Measurements from ENCODE around the gene RAI14. TPM values are rescaled to one million over a fixed set of nuclear protein-coding genes. Genes with fewer than 3 reads are reported as not detected.

The RAI14 gene
- total and polyA plus RNA-seq, 2 donors (not counting 1 experiment from before 2014, with no cell fraction given): 98.7 to 125 TPM

GRCh38 chr5:34718516-34718915, 62.4 kb downstream of the RAI14 start:
- Histone ChIP-seq H3K4me2 (ENCODE audit: extremely low read depth, insufficient read depth, low read length) (no peak overlapping the region), H3K27me3 (ENCODE audit: control insufficient read depth, insufficient read depth, low read length) (no peaks in the 10 kb centered on the region), H3K27ac (ENCODE audit: insufficient read depth, low read length) (peak overlapping the region; percentile 91), H3K36me3 (ENCODE audit: control insufficient read depth, insufficient read depth, low read length) (no peaks in the 10 kb centered on the region), H3K79me2 (ENCODE audit: control insufficient read depth, insufficient read depth, low read length) (peaks cover 65% of the 10 kb centered on the region), H3K9ac (ENCODE audit: insufficient read depth, low read length) (no peak overlapping the region), H4K20me1 (ENCODE audit: control insufficient read depth, extremely low read depth, insufficient read depth, low read length) (no peaks in the 10 kb centered on the region), H3K4me1 (ENCODE audit: control insufficient read depth, extremely low read depth, insufficient read depth, low read length) (peaks cover 25% of the 10 kb centered on the region), H3K9me3 (ENCODE audit: control insufficient read depth, insufficient read depth, low read depth, low read length) (no peaks in the 10 kb centered on the region), H3K4me3 (replicated peaks in 1 of 4; ENCODE audit: control extremely low read depth in 1 of 4, insufficient read depth in 1 of 4, low read depth in 3 of 4, low read length in 4 of 4) (no peak overlapping the region), H2AFZ (ENCODE audit: low read length) (no peak overlapping the region)
- TF ChIP-seq CTCF (conservative IDR thresholded peaks at IDR 0.05 in 1 of 2, IDR thresholded peaks at IDR 0.05 in 1 of 2; ENCODE audit: low read depth in 1 of 2, low read length in 2 of 2) (no peak), EZH2 (IDR thresholded peaks at IDR 0.05; ENCODE audit: low read length, missing control alignments) (no peak)
- peak in 1 of 2 donors; percentile 43 for DNase-seq (ENCODE audit: low read depth in 2 of 2)

GRCh38 chr5:34719029-34719428, 62.9 kb downstream of the RAI14 start:
- H3K27ac ChIP-seq (ENCODE audit: insufficient read depth, low read length): no peak overlapping the region

GRCh38 chr5:34721327-34721726, 65.2 kb downstream of the RAI14 start:
- TF ChIP-seq CTCF (conservative IDR thresholded peaks at IDR 0.05 in 1 of 2, IDR thresholded peaks at IDR 0.05 in 1 of 2; ENCODE audit: low read depth in 1 of 2, low read length in 2 of 2) (no peak), EZH2 (IDR thresholded peaks at IDR 0.05; ENCODE audit: low read length, missing control alignments) (no peak)
- Histone ChIP-seq H3K9me3 (ENCODE audit: control insufficient read depth, insufficient read depth, low read depth, low read length) (no peaks in the 10 kb centered on the region), H4K20me1 (ENCODE audit: control insufficient read depth, extremely low read depth, insufficient read depth, low read length) (no peaks in the 10 kb centered on the region), H3K36me3 (ENCODE audit: control insufficient read depth, insufficient read depth, low read length) (no peaks in the 10 kb centered on the region), H3K4me3 (replicated peaks in 1 of 4; ENCODE audit: control extremely low read depth in 1 of 4, insufficient read depth in 1 of 4, low read depth in 3 of 4, low read length in 4 of 4) (no peak overlapping the region), H3K27me3 (ENCODE audit: control insufficient read depth, insufficient read depth, low read length) (no peaks in the 10 kb centered on the region), H3K27ac (ENCODE audit: insufficient read depth, low read length) (no peak overlapping the region), H2AFZ (ENCODE audit: low read length) (no peak overlapping the region), H3K79me2 (ENCODE audit: control insufficient read depth, insufficient read depth, low read length) (peaks cover 63% of the 10 kb centered on the region), H3K9ac (ENCODE audit: insufficient read depth, low read length) (no peak overlapping the region), H3K4me2 (ENCODE audit: extremely low read depth, insufficient read depth, low read length) (no peak overlapping the region), H3K4me1 (ENCODE audit: control insufficient read depth, extremely low read depth, insufficient read depth, low read length) (peaks cover 17% of the 10 kb centered on the region)
- DNase-seq (ENCODE audit: low read depth in 2 of 2): peak in 1 of 2 donors; percentile 61

More at GRCh38 chr5:34719029-34719428, 62.9 kb downstream of the RAI14 start:
- Histone ChIP-seq H3K4me1 (ENCODE audit: control insufficient read depth, extremely low read depth, insufficient read depth, low read length) (peaks cover 25% of the 10 kb centered on the region), H3K27me3 (ENCODE audit: control insufficient read depth, insufficient read depth, low read length) (no peaks in the 10 kb centered on the region), H3K79me2 (ENCODE audit: control insufficient read depth, insufficient read depth, low read length) (peaks cover 66% of the 10 kb centered on the region), H3K4me3 (replicated peaks in 1 of 4; ENCODE audit: control extremely low read depth in 1 of 4, insufficient read depth in 1 of 4, low read depth in 3 of 4, low read length in 4 of 4) (no peak overlapping the region), H3K36me3 (ENCODE audit: control insufficient read depth, insufficient read depth, low read length) (no peaks in the 10 kb centered on the region), H3K4me2 (ENCODE audit: extremely low read depth, insufficient read depth, low read length) (no peak overlapping the region), H4K20me1 (ENCODE audit: control insufficient read depth, extremely low read depth, insufficient read depth, low read length) (no peaks in the 10 kb centered on the region), H2AFZ (ENCODE audit: low read length) (no peak overlapping the region), H3K9me3 (ENCODE audit: control insufficient read depth, insufficient read depth, low read depth, low read length) (no peaks in the 10 kb centered on the region), H3K9ac (ENCODE audit: insufficient read depth, low read length) (no peak overlapping the region)
- DNase-seq (ENCODE audit: low read depth in 2 of 2): no peak
- TF ChIP-seq CTCF (conservative IDR thresholded peaks at IDR 0.05 in 1 of 2, IDR thresholded peaks at IDR 0.05 in 1 of 2; ENCODE audit: low read depth in 1 of 2, low read length in 2 of 2) (no peak), EZH2 (IDR thresholded peaks at IDR 0.05; ENCODE audit: low read length, missing control alignments) (no peak)
